CD4-positive, alpha-beta T cell treated with Interferon alpha-2 for 1 hour (primary cell): ENCODE data around the gene TENM4.
"Not testable (repeated sequence)": the region's sequence is repeated elsewhere in the genome, so short reads cannot be mapped to it uniquely, and the experiment has no call there.

Experiments
- DNase-seq, 2 donors: peaks; one replicate each; pipeline ENCODE4 v3.0.0-alpha.2; 2020 to 2022

The TENM4 gene

DNA sequence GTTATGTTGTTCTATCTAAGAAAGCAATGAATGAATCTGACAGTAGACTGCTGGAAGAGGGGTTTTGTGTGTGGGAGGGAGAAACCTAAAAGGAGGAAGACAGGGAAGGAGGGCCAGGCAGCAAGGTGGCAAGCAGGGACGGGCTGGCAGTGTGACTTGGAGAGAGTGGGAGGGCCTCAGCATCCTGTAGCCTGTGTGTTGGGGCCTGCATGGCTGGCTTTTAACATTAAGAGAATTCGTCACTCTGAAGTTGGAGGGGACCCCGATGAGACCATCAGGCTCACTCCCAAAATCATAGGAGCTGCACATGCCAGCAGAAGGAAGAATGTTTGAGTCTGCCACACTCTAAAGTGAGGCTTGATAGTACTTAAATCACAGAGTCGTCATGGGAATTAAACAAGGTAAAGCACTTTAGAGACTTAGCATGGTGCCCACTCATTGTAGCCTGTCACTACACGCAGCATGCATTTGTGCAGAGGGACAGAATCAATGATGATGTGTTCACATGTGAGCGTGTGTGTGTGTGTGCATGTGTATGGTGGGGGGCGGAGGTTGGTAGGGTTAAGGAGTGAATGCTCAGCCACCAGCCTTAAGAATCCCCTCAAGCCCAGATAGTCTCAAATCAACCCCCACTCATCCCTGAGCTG is 199.5 kb downstream of the TENM4 start:
- DNase-seq: no peak

GRCh38 chr11:79237703-79238102 is 203.1 kb downstream of the TENM4 start:
- no peak for DNase-seq

- no peak for DNase-seq
Observed at GRCh38 chr11:79237091-79237490, 203.7 kb downstream of the TENM4 start.

DNA sequence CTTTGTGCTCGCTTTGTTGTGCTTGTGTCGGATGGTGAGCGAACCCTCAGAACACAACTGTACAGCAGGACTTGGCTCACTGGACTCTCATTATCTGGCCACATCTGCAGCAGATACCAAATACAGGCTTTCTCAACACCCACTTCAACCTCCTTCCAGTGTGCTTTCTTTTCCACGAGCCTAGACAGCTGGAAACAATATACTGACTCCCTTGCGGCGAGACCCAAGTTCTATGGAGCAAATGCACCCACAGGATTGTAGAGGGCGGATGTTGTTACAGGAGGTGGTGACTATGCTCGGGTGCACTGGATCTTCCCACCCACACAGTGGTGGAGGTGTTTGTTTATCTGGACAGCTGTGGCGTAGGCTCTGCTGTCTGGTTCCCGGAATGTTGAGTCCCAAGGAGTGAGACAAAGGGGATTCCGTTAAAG is 204.3 kb downstream of the TENM4 start:
- no peak for DNase-seq

DNA sequence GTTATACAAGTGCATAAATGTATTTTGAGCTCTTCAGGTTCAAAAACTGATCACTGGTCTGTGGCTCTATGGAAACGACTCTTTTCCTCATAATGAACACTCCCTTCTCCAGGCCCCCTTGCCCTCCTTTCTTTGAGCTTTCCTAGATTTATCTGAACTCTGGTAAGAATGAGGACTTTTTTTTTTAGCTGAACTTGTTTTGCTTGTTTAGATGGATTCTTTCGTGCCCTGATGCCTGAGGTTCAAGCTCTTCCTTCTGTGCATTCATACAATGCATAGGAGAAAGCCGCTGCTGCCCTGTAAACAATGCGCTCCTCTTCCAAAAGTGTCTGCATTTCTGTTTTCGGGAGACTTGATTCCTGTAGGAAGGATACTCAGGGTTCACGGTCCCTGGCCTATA is 205.1 kb downstream of the TENM4 start:
- no peak for DNase-seq

GRCh38 chr11:79232346-79232745 is 208.5 kb downstream of the TENM4 start:
- DNase-seq: no peak

DNA sequence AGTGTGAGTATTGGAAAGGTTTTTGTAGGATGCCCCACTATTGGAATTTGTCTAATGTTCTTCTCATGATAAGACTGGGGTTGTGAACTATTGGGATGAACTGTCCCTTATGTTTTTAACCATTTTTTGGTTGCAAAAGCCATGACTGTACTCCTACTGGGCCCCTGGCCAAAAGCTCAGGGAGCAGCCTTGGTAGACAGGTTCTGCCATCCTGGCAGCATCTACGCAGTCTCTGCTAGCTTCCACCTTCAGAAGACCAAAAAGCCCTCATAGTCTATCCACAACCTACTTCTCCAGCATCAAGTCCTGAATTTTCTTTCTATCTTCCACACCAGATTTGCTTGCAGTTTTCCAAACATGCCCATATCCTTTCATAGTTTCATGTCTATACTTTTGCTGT is 211.8 kb downstream of the TENM4 start:
- DNase-seq: no peak

- no peak for DNase-seq
Observed at GRCh38 chr11:79227767-79228755, 212.8 kb downstream of the TENM4 start.

GRCh38 chr11:79227308-79227707 is 213.5 kb downstream of the TENM4 start:
- no peak for DNase-seq

- DNase-seq: no peak
Observed at GRCh38 chr11:79226126-79226525, 214.7 kb downstream of the TENM4 start.

- DNase-seq: not testable (repeated sequence)
Observed at GRCh38 chr11:79222163-79222562, 218.7 kb downstream of the TENM4 start.

- no peak for DNase-seq
Observed at GRCh38 chr11:79221444-79222130, 219.2 kb downstream of the TENM4 start.

- DNase-seq: no peak
Observed at GRCh38 chr11:79220171-79220570, 220.7 kb downstream of the TENM4 start.

DNA sequence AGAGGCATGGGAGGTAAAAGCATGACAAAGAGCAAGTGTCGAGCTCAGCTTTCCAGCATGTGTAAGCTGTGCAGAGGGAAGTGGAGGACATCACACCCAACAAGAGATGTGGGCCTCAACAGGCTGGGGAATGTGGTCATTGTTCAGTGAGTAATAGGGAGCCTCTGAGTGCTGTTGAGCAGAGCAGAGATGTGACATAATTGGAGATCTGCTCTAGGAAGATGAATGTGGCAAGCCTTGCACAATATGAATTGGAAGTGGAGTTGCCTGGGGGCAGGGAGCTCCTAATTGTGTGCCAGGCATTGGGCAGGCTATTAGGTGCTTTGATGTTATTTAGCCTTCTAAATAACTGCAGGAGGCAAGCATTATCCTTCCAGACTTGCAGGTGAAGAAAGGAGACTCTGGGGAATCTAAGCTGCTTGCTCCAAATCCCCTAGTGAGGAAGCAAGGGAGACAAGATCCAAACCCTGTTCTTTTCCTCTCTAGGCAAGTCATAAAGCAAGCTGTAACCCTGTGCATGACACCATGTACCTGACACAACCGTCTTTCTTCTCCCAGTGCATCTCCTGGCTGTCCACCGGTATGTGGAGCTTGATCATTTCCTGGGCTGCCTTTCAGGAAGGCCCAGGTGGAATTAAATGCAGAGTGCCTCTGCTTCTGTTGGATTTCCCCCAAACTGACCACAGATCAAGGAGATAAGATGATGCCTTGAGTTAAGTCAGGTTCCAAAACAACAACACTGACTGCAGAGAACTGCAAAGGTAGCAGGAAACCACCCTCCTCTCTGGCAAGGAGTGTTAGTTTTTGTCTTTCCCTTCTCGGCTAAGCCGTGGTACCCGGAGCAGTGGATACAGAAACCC is 221.4 kb downstream of the TENM4 start:
- DNase-seq: no peak

- no peak for DNase-seq
Observed at GRCh38 chr11:79212741-79213190, 228.1 kb downstream of the TENM4 start.

- DNase-seq: no peak
Observed at GRCh38 chr11:79209540-79210266, 231.1 kb downstream of the TENM4 start.

- no peak for DNase-seq
Observed at GRCh38 chr11:79208126-79208525, 232.7 kb downstream of the TENM4 start.

DNA sequence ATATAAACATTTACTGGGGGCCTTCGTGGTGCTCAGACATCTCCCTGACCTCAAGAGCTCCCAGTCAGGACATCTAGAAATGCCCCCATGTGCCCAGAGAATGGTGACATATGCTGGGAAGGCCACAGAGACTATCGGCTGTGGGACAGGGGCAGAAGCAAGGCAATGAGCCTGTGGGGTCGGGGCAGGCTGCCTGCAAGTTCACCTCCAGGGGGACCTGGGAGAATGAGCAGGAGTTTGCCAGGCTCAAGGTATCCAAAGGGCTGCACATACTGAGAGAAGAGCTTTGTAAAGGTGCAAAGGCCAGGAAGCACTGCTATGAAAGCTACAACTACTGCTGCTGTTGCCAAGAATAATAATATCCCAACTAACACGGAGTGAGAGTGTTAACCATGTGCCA is 233.9 kb downstream of the TENM4 start:
- no peak for DNase-seq

- no peak for DNase-seq
Observed at GRCh38 chr11:79205786-79206185, 235.0 kb downstream of the TENM4 start.

GRCh38 chr11:79201677-79202347 is 239.0 kb downstream of the TENM4 start:
- no peak for DNase-seq
